Measurements from ENCODE around the gene KRTAP5-9. TPM values are rescaled to one million over a fixed set of nuclear protein-coding genes. Genes with fewer than 3 reads are reported as not detected.
A peak's percentile ranks its signal among the peaks of the same experiment; 100 is the strongest.
"Not testable (repeated sequence)": the region's sequence is repeated elsewhere in the genome, so short reads cannot be mapped to it uniquely, and the experiment has no call there.

Gene KRTAP5-9
- total RNA-seq, 2 experiments from 2014 or later, result not detected

DNA sequence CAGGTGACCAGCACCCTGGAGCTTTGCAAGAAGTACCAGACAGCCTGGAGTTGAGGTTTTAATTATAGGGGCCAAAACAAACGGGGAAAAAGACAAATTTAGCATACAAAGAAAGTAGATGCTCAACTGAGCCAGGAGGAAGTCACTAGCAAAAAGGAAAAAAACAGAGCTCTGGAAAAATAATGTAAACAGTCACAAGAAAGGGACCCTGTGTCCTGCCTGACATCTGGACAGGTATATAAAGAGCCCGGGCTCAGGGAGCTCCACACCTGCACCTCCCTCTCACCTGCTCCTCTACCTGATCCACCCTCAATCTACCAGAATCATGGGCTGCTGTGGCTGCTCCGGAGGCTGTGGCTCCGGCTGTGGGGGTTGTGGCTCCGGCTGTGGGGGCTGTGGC is 17.0 kb downstream of the KRTAP5-9 start, which contains the start of gene KRTAP5-10:
TSS of gene KRTAP5-10 (plus strand) at position 301 of the 400 bp plus-strand sequence. CDS start at position 326, 25 bp downstream.
- DNase-seq, result no peak
- Mint-ChIP-seq H3K27ac (no peak within 1 kb of the TSS), H3K36me3 (no peaks in the 10 kb centered on the region), H3K27me3 (peaks cover 41% of the 10 kb centered on the region), H3K4me1 (no peaks in the 10 kb centered on the region), H3K4me3 (no peak within 1 kb of the TSS), H3K9me3 (no peaks in the 10 kb centered on the region)

DNA sequence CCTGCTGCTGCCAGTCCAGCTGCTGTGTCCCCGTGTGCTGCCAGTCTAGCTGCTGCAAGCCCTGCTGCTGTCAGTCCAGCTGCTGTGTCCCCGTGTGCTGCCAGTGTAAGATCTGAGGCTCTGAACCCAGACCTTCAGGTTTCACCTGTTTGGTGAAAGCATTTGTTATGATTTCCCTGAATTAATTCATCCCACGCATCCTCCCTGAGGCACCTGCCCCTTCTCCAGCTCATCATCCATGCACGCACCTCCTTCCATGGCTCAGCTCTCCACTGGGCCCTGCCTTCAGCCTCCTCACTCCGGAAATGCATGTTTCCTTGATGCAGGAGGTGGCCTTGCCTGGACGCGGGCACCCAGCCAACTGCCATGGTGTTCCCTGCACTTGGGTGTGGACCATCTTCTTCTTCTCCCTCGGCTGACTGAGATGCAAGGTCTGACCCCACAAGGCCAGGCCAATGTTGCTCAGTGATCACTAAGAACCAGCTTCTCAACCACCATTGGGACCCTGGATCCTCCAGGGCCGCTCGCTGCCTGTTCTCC is 17.9 kb downstream of the KRTAP5-9 start:
- no peaks in the 10 kb centered on the region for H3K4me1 Mint-ChIP-seq
- DNase-seq, result no peak
- H3K36me3 Mint-ChIP-seq, result no peaks in the 10 kb centered on the region
- H3K9me3 Mint-ChIP-seq, result no peaks in the 10 kb centered on the region
- no peak overlapping the region for H3K27ac Mint-ChIP-seq
- H3K4me3 Mint-ChIP-seq, result no peak overlapping the region
- peaks cover 33% of the 10 kb centered on the region for H3K27me3 Mint-ChIP-seq

DNA sequence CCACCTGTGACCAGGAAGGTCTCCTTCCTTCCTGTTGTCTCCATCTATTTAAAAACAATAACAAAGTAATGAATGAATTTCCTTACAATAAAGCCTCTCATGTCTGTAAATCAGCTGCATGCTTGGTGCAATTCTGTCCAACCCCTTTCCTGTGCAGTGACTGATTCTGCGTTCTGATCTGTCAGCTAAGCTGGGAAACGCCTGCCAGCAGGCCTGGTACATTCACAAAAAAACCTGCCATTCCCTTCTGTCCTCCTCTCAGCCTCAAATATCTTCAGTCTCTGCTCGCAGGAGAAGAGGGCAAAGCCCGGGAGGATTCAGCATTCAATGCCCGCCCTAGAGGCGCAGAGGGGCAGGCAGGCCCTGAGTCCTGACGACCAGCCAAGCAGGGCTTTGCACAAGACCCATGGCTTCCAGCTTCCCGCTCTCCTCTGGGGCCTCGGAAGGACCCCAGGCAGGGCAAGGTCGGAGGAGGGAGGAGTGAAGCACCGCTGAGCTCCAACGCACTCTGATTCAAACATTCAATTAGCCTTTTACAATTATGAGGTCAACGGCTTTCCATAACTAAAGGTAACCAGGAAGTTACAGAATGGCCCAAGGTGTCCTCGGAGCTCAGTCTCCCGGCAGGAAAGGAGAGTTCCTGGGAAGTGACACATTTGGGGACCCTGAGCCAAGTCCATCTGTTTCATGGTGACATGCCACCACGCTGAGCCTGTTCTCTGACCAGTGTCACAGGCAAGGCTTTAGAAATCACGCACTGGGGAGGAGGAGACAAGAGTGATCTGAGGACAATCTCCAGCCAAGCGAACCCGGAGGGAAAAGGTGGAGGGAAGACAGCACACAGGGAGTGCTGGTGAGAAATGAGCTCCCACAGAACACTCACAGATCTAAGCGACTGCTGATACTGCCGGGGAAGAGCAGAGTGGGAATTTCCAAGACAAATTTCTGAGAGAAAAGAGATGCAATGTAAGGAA is 18.7 kb downstream of the KRTAP5-9 start:
- H3K4me3 Mint-ChIP-seq, result not testable (repeated sequence)
- H3K27me3 Mint-ChIP-seq, result peaks cover 28% of the 10 kb centered on the region

DNA sequence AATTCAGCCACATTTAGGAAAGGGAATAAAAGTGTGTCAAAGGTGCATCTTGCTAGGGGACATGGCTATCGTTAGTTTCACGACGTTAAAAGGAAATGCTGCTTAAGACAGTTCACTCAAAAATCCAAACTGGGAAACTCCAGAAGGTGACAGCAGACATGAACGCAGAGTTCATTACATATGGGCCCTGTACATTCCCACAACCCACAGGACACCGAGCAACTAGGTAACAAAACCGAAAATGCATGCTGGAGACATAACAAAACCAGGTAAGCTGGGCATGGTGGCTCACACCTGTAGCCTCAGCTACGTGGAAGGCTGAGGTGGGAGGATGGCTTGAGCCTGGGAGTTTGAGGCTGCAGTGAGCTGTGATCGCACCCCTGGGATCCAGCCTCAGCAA is 19.4 kb downstream of the KRTAP5-9 start:
- H3K4me1 Mint-ChIP-seq, DNase-seq, H3K4me3 Mint-ChIP-seq, H3K36me3 Mint-ChIP-seq, H3K9me3 Mint-ChIP-seq, H3K27ac Mint-ChIP-seq: not testable (repeated sequence)
- H3K27me3 Mint-ChIP-seq, result peaks cover 28% of the 10 kb centered on the region

More for the DNA sequence above, 18.7 kb downstream of the KRTAP5-9 start:
- H3K4me1 Mint-ChIP-seq, H3K9me3 Mint-ChIP-seq, H3K27ac Mint-ChIP-seq, H3K36me3 Mint-ChIP-seq, DNase-seq: not testable (repeated sequence)

DNA sequence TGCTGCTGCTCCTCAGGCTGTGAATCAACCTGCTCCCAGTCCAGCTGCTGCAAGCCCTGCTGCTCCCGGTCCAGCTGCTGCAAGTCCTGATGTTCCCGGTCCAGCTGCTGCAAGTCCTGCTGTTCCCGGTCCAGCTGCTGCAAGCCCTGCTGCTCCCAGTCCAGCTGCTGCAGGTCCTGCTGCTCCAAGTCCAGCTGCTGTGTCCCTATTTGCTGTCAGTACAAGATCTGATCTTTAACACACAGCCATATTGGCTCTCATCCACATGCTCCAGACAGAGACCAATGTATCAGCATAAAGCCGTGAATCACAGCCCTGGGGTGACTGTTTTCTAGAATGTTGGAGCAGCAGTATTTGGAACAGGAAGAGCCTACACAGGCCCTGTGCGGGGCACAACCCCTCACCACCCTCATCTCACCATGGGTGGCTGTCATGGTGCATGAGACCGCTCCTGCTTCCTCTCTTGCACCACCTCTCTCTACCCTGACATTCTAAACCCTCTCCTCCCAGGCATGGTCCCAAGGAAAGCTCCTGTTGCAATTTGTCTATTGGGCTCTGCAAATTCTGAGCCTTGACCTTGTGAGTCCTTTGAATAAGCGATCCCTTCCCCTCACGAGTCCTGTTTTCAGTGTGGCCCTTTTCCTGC is 20.6 kb downstream of the KRTAP5-9 start:
- no peak for DNase-seq
- Mint-ChIP-seq H3K4me3 (no peak overlapping the region), H3K27me3 (peaks cover 19% of the 10 kb centered on the region), H3K9me3 (no peaks in the 10 kb centered on the region), H3K36me3 (no peaks in the 10 kb centered on the region), H3K27ac (no peak overlapping the region), H3K4me1 (no peaks in the 10 kb centered on the region)

DNA sequence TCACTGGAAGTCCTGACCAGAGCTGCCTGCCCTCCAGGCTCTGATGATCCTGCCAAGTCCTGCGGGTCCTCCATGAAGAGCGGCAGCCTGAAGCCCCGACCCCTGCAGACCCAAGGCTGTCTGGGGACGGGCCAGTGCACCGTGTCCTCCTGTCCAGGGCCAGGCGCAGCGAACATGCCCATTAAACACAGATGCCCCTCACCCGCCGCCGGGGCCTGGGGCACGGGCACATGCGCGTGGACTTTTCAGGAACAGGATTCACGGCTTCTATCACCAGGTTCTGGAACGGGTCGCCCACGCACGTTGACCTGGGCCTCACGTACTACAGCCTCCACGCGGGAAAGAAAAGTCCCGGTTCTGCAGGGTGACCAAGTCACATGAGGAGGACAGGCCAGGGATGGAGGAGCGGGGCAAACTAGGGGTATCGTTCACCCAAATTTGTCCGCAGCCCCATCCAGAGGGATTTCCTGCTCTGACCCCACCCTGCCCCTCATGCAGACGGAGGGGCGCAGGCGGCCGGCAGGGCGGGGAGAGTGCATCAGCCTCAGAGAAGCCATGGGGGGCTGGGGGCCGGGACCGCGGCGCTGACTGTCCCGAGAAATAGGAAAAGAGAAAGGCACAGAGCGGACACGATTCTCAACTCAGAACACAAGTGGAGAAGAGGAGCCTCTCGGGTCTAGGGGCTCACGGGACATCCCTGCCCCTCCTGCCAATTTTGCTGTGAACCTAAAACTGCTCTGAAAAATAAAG is 23.1 kb downstream of the KRTAP5-9 start:
- not testable (repeated sequence) for H3K4me3 Mint-ChIP-seq, H3K9me3 Mint-ChIP-seq, H3K36me3 Mint-ChIP-seq, H3K27me3 Mint-ChIP-seq, H3K4me1 Mint-ChIP-seq, H3K27ac Mint-ChIP-seq, DNase-seq

DNA sequence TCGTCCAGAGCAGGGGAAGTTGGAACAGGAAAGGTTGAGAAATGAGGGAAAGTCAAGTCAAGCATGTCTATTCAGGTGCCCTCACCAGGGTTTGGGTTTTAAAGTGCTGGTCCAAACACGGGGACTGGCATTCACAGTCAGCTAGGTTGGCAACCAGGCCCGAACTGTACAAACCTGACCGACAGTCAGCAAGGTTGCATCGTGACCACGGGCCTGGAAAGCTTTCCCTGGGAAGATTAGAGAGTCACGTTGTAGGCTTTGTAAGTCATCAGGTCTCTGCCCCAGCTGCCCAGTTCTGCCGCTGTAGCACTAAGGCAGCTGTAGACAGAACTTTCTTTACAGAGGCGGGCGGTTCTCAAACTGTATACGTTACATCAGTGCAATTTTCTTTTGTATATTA is 24.6 kb downstream of the KRTAP5-9 start:
- H3K4me1 Mint-ChIP-seq, result no peaks in the 10 kb centered on the region
- H3K36me3 Mint-ChIP-seq, result no peaks in the 10 kb centered on the region
- H3K9me3 Mint-ChIP-seq, result no peaks in the 10 kb centered on the region
- H3K4me3 Mint-ChIP-seq, result no peak overlapping the region
- no peak overlapping the region for H3K27ac Mint-ChIP-seq
- no peak for DNase-seq
- no peaks in the 10 kb centered on the region for H3K27me3 Mint-ChIP-seq

DNA sequence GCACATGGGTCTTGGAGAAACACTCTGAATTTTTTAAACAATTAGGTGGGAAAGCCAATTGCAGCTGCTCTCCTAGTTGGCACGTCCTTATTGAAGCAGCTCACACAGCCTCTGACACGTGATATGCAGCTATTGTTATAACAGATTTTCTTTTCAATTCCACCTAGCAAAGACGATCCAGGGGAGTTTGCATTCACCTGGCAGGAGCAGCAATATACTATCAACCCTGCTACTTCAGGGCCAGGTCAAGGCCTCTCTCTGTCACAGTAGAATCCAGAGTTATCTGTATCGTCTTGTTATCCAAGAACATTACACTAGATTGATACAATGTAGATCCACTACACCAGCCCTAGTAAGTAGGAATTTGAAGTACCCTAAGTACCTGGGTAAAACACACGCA is 26.2 kb downstream of the KRTAP5-9 start:
- no peak overlapping the region for H3K27ac Mint-ChIP-seq
- no peaks in the 10 kb centered on the region for H3K27me3 Mint-ChIP-seq
- H3K4me3 Mint-ChIP-seq, result no peak overlapping the region
- H3K9me3 Mint-ChIP-seq, result no peaks in the 10 kb centered on the region
- no peaks in the 10 kb centered on the region for H3K4me1 Mint-ChIP-seq
- no peak for DNase-seq
- H3K36me3 Mint-ChIP-seq, result no peaks in the 10 kb centered on the region

DNA sequence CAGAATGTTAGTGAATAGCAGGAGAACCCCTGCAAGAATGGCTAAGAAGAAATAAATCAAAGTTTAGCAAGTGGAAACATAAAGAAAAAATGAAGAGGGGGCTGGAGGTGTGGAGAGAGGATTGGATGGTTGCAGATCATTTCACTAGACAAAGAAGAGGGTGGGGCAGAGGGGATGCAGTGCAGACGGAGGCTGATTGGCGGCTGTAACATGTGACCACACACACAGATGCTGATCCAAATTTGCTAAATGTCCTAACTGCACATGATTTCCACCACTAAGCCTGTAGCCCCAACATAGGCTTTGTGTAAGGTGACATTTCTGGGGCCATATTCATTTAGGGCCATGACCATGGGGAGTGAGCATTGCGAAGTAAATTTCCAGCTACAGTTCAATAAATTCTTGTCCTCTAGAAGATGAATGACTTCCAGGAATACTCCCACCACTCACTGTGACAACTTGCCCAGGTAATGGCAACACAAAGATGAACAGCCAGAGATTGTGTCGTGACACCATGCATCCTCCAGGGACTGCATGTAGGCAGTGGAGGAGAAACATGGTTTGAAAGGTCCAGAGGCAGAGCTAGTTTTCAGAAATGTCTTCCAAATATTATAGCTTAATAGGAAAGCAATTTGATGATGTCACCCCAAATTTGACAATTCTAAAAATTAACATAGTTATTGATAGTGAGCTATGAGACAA is 27.7 kb downstream of the KRTAP5-9 start:
- Mint-ChIP-seq H3K27ac (no peak overlapping the region), H3K36me3 (no peaks in the 10 kb centered on the region), H3K4me1 (no peaks in the 10 kb centered on the region), H3K9me3 (no peaks in the 10 kb centered on the region), H3K4me3 (no peak overlapping the region), H3K27me3 (peaks cover 4% of the 10 kb centered on the region)
- no peak for DNase-seq

DNA sequence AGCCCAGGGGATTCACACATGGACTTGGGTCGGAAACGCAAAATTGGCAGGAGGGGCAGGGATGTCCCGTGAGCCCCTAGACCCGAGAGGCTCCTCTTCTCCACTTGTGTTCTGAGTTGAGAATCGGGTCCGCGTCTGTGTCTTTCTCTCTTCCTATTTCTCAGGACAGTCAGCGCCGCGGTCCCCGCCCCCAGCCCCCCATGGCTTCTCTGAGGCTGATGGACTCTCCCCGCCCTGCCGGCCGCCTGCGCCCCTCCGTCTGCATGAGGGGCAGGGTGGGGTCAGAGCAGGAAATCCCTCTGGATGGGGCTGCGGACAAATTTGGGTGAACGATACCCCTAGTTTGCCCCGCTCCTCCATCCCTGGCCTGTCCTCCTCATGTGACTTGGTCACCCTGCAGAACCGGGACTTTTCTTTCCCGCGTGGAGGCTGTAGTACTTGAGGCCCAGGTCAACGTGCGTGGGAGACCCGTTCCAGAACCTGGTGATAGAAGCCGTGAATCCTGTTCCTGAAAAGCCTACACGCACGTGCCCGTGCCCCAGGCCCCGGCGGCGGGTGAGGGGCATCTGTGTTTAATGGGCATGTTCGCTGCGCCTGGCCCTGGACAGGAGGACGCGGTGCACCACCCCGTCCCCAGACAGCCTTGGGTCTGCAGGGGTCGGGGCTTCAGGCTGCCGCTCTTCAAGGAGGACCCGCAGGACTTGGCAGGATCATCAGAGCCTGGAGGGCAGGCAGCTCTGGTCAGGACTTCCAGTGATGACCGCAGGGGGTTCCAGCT is 28.7 kb downstream of the KRTAP5-9 start:
- H3K27ac Mint-ChIP-seq, H3K36me3 Mint-ChIP-seq, H3K27me3 Mint-ChIP-seq, DNase-seq, H3K4me1 Mint-ChIP-seq, H3K9me3 Mint-ChIP-seq, H3K4me3 Mint-ChIP-seq: not testable (repeated sequence)

DNA sequence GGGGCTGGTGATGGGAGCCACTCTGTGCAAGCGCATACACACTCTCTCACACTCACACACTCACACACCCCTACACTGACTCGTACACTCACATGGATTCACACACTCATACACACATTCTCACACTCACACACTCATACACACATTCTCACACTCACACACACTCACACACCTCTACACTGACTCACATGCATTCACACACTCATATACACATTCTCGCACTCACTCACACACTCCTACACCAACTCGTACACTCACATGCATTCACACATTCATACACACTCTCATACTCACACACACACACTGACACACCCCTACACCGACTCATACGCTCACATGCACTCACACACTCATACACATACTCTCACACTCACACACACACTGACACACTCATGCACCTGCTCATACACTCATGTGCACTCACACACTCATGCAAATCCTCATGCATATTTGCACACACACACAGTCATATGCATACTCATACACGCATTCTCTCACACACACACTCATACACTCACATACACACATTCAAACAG is 29.3 kb downstream of the KRTAP5-9 start:
- Mint-ChIP-seq H3K27me3 (peaks cover 8% of the 10 kb centered on the region), H3K36me3 (no peaks in the 10 kb centered on the region), H3K4me3 (no peak overlapping the region), H3K9me3 (no peaks in the 10 kb centered on the region), H3K4me1 (no peaks in the 10 kb centered on the region), H3K27ac (no peak overlapping the region)
- no peak for DNase-seq

DNA sequence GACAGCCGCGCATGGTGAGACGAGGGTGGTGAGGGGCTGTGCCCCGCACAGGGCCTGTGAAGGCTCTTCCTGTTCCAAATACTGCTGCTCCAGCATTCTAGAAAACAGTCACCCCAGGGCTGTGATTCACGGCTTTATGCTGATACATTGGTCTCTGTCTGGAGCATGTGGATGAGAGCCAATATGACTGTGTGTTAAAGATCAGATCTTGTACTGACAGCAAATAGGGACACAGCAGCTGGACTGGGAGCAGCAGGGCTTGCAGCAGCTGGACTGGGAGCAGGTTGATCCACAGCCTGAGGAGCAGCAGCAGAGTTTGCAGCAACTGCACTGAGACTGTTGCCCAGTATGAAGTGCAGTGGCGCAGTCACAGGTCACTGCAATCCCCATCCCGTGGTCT is 31.3 kb downstream of the KRTAP5-9 start:
- not testable (repeated sequence) for H3K27ac Mint-ChIP-seq, H3K4me3 Mint-ChIP-seq, H3K36me3 Mint-ChIP-seq, DNase-seq, H3K9me3 Mint-ChIP-seq, H3K4me1 Mint-ChIP-seq
- peaks cover 12% of the 10 kb centered on the region for H3K27me3 Mint-ChIP-seq

DNA sequence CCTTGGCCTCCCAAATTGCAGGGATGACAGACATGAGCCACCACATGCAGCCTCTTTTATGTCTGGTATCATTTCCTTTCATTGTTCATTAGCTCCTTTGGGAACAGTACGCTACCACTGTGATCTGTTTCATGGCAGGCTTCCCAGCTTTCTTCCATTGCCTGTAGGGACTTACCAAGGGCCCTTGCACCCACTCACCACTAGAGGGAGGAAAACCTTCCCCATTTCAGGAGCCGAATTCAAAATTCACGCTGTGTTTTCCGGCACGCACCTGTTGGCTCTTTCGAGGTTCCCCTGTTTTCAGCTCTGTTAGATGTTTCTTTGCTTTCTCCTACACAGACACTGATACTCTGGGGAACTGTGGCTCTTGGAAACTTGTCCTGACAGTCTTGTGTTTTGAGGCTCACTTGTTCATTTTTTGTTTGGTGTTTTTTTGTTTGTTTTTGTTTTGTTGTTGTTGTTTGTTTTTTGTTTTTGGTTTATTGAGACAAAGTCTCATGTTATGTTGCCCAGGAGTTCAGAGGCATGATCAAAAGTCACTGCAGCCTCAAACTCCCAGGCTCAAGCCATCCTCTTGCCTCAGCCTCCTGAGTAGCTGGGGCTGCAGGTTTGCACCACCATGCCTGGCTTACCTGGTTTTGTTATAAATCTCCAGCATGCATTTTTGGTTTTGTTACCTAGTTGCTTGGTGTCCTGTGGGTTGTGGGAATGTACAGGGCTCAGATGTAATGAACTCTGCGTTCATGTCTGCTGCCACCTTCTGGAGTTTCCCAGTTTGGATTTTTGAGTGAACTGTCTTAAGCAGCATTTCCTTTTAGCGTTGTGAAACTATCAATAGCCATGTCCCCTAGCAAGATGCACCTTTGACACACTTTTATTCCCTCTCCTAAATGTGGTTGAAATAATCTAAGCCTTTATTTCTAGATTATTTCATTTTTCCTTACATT is 32.1 kb downstream of the KRTAP5-9 start:
- Mint-ChIP-seq H3K27ac (no peak overlapping the region), H3K4me3 (no peak overlapping the region), H3K27me3 (peaks cover 18% of the 10 kb centered on the region), H3K4me1 (no peaks in the 10 kb centered on the region), H3K36me3 (no peaks in the 10 kb centered on the region), H3K9me3 (no peaks in the 10 kb centered on the region)
- peak; percentile 18 for DNase-seq
